Subcutaneous adipose tissue (tissue), 4 donors: ENCODE data around the gene FOXB1. TPM values are rescaled to one million over a fixed set of nuclear protein-coding genes. Genes with fewer than 3 reads are reported as not detected.

ENCODE experiments used
- total RNA-seq, 4 donors: library from RNA; depleted of rRNA; stranded (reverse); fragments of >200 nt; gene quantifications; one replicate each; pipeline ENCODE4 v1.1.0, GENCODE V29; 2016
- TF ChIP-seq, protein P1 (sequence below): fragments of 450-650 bp; IDR thresholded peaks from one replicate; pipeline ENCODE4 v1.5.1; 2016; ENCODE audit warnings: low read depth, mild to moderate bottlenecking, control low read depth, antibody characterized with exemption, moderate library complexity

FOXB1 gene
- not detected for total RNA-seq

DNA sequence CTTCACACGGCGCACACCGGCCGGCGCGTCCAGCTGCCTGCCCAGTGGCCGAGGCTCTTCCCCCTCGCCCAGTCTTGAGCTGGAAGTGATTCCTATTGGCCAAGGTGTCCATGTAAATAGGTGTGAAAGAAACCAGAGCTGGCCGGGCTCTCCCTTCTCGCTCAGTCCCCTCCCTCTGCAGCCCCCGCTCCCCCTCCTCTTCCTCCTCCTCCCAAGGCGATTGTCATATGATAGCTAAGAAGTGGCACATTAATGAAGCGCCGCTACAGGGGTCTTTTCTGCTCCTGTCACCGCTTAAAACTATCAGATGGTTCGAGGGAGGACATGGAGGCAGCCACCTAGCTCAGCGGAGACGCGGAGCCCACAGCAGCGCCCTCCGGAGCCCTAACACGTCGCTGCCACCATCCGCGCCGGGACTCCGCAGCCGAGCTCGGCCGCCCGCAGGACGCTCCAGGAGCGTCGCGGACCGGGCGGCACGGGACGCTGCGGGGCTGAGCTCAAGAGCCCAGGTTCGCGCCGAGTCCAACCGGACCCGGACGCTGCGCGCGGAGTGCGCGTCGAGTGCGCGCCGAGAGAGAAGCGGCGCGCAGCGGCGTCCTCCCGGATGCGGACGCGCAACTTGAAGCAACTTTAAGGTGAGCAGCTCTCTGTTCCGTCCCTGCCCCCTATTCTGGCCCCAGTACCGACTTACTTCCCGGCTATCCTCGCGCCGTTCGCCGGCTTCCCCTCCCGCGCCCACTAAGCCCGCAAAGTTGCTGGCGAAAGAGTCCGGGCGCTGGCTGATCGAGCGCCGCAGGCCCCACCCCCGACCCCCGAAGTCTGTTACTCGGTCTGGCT, at the start of gene FOXB1:
Gene FOXB1, plus strand, starts transcription at position 303 of the 837 bp plus-strand sequence. CDS start 653 bp downstream, outside the sequence.
- TF ChIP-seq, protein P1, sequence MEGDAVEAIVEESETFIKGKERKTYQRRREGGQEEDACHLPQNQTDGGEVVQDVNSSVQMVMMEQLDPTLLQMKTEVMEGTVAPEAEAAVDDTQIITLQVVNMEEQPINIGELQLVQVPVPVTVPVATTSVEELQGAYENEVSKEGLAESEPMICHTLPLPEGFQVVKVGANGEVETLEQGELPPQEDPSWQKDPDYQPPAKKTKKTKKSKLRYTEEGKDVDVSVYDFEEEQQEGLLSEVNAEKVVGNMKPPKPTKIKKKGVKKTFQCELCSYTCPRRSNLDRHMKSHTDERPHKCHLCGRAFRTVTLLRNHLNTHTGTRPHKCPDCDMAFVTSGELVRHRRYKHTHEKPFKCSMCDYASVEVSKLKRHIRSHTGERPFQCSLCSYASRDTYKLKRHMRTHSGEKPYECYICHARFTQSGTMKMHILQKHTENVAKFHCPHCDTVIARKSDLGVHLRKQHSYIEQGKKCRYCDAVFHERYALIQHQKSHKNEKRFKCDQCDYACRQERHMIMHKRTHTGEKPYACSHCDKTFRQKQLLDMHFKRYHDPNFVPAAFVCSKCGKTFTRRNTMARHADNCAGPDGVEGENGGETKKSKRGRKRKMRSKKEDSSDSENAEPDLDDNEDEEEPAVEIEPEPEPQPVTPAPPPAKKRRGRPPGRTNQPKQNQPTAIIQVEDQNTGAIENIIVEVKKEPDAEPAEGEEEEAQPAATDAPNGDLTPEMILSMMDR, result no peak

DNA sequence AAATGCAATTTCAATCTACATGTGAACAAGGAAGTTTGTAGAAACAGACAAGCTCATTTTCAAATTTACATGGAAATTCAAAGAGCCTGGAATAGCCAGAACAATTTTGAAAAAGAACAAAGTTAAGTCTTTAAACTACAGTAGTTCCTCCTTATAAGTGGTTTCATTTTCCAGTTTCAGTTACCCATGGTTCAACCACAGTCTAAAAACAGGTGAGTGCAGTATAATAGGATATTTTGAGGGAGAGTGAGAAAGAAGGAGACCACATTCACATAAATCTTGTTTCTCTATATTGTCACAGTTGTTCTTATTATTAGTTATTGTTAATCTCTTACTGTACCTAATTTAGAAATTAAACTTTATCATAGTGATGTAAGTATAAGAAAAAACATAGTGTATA, 45.8 kb upstream of the FOXB1 start:
- TF ChIP-seq, protein P1, result no peak

DNA sequence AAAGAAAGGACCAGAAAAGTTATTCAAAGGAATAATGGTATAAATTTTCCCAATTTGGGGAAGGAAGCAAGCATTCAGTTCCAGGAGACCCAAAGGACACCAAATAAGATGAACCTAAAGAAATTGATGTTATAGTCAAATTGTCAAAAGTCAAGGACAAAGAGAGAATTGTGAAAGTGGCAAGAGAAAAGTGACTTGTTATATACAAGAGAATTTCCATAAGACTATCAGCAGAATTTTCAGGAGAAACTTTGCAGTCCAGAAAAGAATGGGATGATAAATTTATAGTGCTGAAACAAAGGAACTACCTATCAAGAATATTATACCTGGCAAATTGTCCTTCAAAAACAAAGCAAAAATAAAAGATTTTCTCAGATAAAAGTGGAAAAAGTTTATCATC, 43.8 kb upstream of the FOXB1 start:
- TF ChIP-seq, protein P1, result no peak

DNA sequence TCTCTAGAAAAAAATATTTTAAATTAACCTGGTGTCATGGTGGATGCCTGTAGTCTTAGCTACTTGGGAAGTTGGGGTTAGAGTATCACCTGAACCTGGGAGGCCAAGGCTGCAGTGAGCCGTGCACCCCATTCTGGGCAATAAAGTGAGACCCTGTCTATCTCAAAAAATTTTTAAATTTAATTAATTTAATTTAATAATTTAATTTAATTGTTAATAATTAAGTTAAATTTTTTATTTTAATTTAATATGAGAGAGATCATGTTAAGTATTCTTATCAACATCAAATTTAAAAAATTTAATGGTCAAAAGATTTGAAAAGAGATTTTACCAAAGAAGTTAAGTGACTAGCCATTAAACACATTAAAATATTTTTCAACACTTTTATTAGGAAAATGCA, 40.8 kb upstream of the FOXB1 start:
- TF ChIP-seq, protein P1, result no peak

DNA sequence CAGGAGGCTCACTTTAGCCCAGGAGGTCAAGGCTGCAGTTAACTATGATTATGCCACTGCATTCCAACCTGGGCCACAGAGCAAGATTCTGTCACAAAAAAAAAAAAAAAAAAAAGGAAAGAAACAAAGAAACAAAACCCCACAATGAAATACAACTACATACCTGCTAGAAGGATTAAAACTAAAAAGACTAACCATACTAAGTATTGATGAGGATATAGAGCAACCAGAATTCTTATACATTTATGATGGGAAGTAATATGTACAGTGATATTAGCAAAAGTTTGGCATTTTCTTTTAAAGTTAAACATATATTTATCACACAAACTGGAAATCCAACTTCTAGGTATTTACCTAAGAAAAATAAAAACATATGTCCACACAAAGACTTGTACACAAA, 40.2 kb upstream of the FOXB1 start:
- TF ChIP-seq, protein P1, result no peak

DNA sequence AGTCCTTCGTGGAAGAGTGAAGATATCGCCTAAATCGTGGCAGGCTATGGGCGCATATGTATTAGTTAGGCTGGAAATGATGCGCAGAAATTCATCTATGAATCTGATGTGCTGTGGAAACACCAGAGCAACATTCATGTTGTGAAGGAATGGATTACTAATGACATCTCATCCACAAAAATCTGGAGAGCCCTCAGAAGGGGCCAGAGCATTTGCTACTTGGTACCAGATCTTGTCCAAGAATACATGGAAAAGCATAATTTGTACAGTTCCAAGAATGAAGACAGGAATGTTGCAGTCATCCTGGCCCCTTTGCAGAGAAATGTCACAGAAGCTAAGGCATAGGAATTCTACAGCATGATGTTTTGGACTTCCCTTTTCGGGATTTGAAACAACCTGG, 38.4 kb upstream of the FOXB1 start:
- TF ChIP-seq, protein P1, result no peak

DNA sequence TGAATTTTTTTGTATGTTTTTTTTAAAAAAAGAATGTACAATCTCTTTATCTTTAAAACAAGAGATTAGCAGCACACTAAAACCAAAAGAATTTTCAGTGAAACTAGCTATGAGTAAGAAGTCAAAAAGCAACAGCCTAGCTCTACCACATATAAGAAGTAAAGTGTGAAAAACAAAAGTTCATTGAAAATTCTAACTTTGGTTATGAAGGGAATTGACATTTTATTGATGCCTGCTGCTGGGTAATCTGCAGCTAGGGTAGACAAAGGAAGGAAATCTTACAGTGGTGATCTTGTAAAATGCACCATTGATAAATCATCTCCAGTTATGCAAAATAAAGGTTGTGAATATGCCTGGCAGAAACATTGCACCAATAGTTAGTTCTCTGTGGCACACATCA, 37.8 kb upstream of the FOXB1 start:
- TF ChIP-seq, protein P1, result no peak
